PC-3 (cell line): Measurements from ENCODE around the gene MED13L. TPM values are rescaled to one million over a fixed set of nuclear protein-coding genes. Genes with fewer than 3 reads are reported as not detected.

ENCODE experiments used
- ATAC-seq: fragments of 200-7000 bp; cut with Tn5 transposase; 2 replicates; pipeline ENCODE4 v1.9.1; 2020; ENCODE audit warnings: mild to moderate bottlenecking, moderate library complexity
- BruUV-seq: library from RNA; stranded (reverse); fragments of 400-500 nt; replicated peaks from 2 replicates; lab custom pipeline; 2021; lab: Mats Ljungman, UMichigan
- CTCF ChIA-PET: fragments of 300-600 bp; sonication (Branson Sonifier 250); formaldehyde crosslinking; loops from one replicate; lab custom pipeline; 2022; ENCODE audit warnings: antibody characterized with exemption; lab: Charles Lee
- POLR2A ChIA-PET: fragments of 300-600 bp; sonication (Branson Sonifier 250); formaldehyde crosslinking; loops from one replicate; lab custom pipeline; 2022; ENCODE audit warnings: antibody characterized with exemption; ENCODE audit not compliant: unreplicated experiment; lab: Charles Lee
- DNase-seq: peaks from one replicate; pipeline ENCODE4 v3.0.0-alpha.2; 2015
- H2AFZ ChIP-seq: fragments of 300-600 bp; sonication (generic); 2 replicates; pipeline ENCODE4 v1.6.0; 2016; ENCODE audit warnings: antibody characterized with exemption, low read length
- H3F3A ChIP-seq: fragments of 300-600 bp; sonication (generic); one replicate; pipeline ENCODE4 v1.6.0; 2017; ENCODE audit warnings: antibody characterized with exemption, low read length, control low read depth, mild to moderate bottlenecking; ENCODE audit not compliant: unreplicated experiment
- H3K27ac ChIP-seq: fragments of 300-600 bp; sonication (generic); 2 replicates; pipeline ENCODE4 v1.5.1; 2016; ENCODE audit warnings: mild to moderate bottlenecking, low read length
- H3K27me3 ChIP-seq: fragments of 300-600 bp; sonication (generic); 2 replicates; pipeline ENCODE4 v1.6.1; 2016; ENCODE audit warnings: low read length, mixed read lengths
- H3K36me3 ChIP-seq: fragments of 300-600 bp; sonication (generic); 2 replicates; pipeline ENCODE4 v1.6.1; 2016; ENCODE audit warnings: low read depth, mixed run types, low read length, mixed read lengths
- H3K4me1 ChIP-seq: fragments of 300-600 bp; sonication (generic); 2 replicates; pipeline ENCODE4 v1.5.1; 2016; ENCODE audit warnings: low read length; ENCODE audit not compliant: insufficient read depth
- H3K4me2 ChIP-seq: fragments of 300-600 bp; sonication (generic); 2 replicates; pipeline ENCODE4 v1.6.0; 2016; ENCODE audit warnings: low read length
- H3K4me3 ChIP-seq: fragments of 300-600 bp; sonication (generic); 2 replicates; pipeline ENCODE4 v1.5.1; 2016; ENCODE audit warnings: mild to moderate bottlenecking, low read length, mixed read lengths
- H3K79me2 ChIP-seq: fragments of 300-600 bp; sonication (generic); 2 replicates; pipeline ENCODE4 v1.6.1; 2017; ENCODE audit warnings: low read length, mixed read lengths
- H3K9ac ChIP-seq: fragments of 300-600 bp; sonication (generic); 2 replicates; pipeline ENCODE4 v1.6.0; 2016; ENCODE audit warnings: mild to moderate bottlenecking, low read length
- H3K9me2 ChIP-seq: fragments of 300-600 bp; sonication (generic); replicated peaks from 2 replicates; pipeline ENCODE4 v1.6.1; 2016; ENCODE audit warnings: mixed run types, low read length, mixed read lengths
- H3K9me3 ChIP-seq: fragments of 300-600 bp; sonication (generic); 2 replicates; pipeline ENCODE4 v1.6.1; 2016; ENCODE audit warnings: low read length, mixed read lengths
- H4K20me1 ChIP-seq: fragments of 300-600 bp; sonication (generic); 2 replicates; pipeline ENCODE4 v1.6.1; 2016; ENCODE audit warnings: low read length, mixed read lengths
- CTCF ChIP-seq: fragments of 300-600 bp; sonication (generic); conservative IDR thresholded peaks from 2 replicates; pipeline ENCODE4 v1.5.1; 2017; ENCODE audit warnings: antibody characterized with exemption, low read depth, mild to moderate bottlenecking, low read length
- EZH2 ChIP-seq: fragments of 300-600 bp; sonication (generic); IDR thresholded peaks from one replicate; pipeline ENCODE4 v1.6.1; 2017; ENCODE audit warnings: antibody characterized with exemption, mild to moderate bottlenecking, low read length; ENCODE audit not compliant: unreplicated experiment
- EZH2phosphoT487 ChIP-seq: fragments of 300-600 bp; sonication (generic); IDR thresholded peaks from 2 replicates; pipeline ENCODE4 v1.6.1; 2018; ENCODE audit warnings: mild to moderate bottlenecking, antibody characterized with exemption, low read length, borderline replicate concordance
- intact Hi-C: fragments of 100-400 bp; cut with micrococcal nuclease; formaldehyde crosslinking; loops from 2 replicates; pipeline ENCODE4 v1.9.0; 2023
- total RNA-seq: library from RNA; depleted of rRNA; stranded (reverse); fragments of >200 nt; gene quantifications from 2 replicates; pipeline ENCODE4 v1.2.3, GENCODE V29; 2014

MED13L gene
- total RNA-seq, 1 experiment from 2014 or later, result 61.2 TPM

GRCh38 chr12:115945491-115945885 is 332.0 kb downstream of the MED13L start:
- no peaks in the 10 kb centered on the region for H3K9me3 ChIP-seq
- ATAC-seq, result no peak

GRCh38 chr12:115944837-115945490 is 332.5 kb downstream of the MED13L start:
- no peak overlapping the region for H2AFZ ChIP-seq
- H3K4me3 ChIP-seq, result no peak overlapping the region
- intact Hi-C loops, result no loop called here
- H3K9ac ChIP-seq, result no peak overlapping the region
- no peaks in the 10 kb centered on the region for H3K4me1 ChIP-seq
- ChIA-PET POLR2A (no interaction called here), CTCF (interaction anchor here (0.6 kb wide), 1 partner anchor 16 kb away, joined by 6 read pairs; no protein-coding TSS in a partner anchor)
- H3K27ac ChIP-seq, result no peak overlapping the region
- no peaks in the 10 kb centered on the region for H3F3A ChIP-seq
- no peak overlapping the region for H3K4me2 ChIP-seq
- H3K9me3 ChIP-seq, result no peaks in the 10 kb centered on the region
- no peaks in the 10 kb centered on the region for H3K27me3 ChIP-seq
- no TSS peak for BruUV-seq
- H3K79me2 ChIP-seq, result no peaks in the 10 kb centered on the region
- DNase-seq (no peak), ATAC-seq (no peak)
- no peaks in the 10 kb centered on the region for H4K20me1 ChIP-seq
- TF ChIP-seq CTCF (no peak), EZH2 (no peak), EZH2phosphoT487 (no peak)
- no peaks in the 10 kb centered on the region for H3K9me2 ChIP-seq
- no peaks in the 10 kb centered on the region for H3K36me3 ChIP-seq

More at GRCh38 chr12:115945491-115945885, 332.0 kb downstream of the MED13L start:
- BruUV-seq, result no TSS peak
- Histone ChIP-seq H3K9me2 (no peaks in the 10 kb centered on the region), H4K20me1 (no peaks in the 10 kb centered on the region), H3K27me3 (no peaks in the 10 kb centered on the region), H2AFZ (no peak overlapping the region), H3K9ac (no peak overlapping the region), H3F3A (no peaks in the 10 kb centered on the region), H3K4me1 (no peaks in the 10 kb centered on the region), H3K36me3 (no peaks in the 10 kb centered on the region), H3K4me2 (no peak overlapping the region), H3K4me3 (no peak overlapping the region), H3K79me2 (no peaks in the 10 kb centered on the region), H3K27ac (no peak overlapping the region)
- TF ChIP-seq EZH2 (no peak), CTCF (no peak), EZH2phosphoT487 (no peak)
- ChIA-PET POLR2A (no interaction called here), CTCF (interaction anchor here (0.6 kb wide), 1 partner anchor 26 kb away, joined by 4 read pairs; no protein-coding TSS in a partner anchor)
- no peak for DNase-seq
- intact Hi-C loops, result no loop called here

DNA sequence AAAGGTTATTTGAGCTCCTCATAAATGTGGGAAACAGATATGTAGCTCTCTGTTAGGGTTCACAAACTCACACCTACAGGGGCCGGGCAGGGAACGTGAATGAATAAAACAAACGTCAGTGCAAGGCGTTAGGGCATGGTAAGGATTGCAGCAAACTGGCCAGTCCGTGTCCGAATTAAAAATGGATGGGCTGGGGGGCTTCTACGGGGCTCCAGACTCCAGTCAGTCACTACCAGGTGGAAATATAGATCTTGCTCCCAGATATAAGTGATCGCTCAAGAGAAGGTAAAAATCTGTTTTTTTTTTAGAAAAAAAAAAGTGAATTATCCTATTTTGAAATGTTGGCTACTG is 333.1 kb downstream of the MED13L start:
- no peak overlapping the region for H3K9ac ChIP-seq
- H3K4me2 ChIP-seq, result no peak overlapping the region
- intact Hi-C loops, result no loop called here
- BruUV-seq, result no TSS peak
- H3K36me3 ChIP-seq, result no peaks in the 10 kb centered on the region
- no peak overlapping the region for H3K27ac ChIP-seq
- ChIA-PET CTCF (interaction anchor here (0.7 kb wide), 1 partner anchor 765 kb away, joined by 3 read pairs; no protein-coding TSS in a partner anchor), POLR2A (no interaction called here)
- TF ChIP-seq CTCF (no peak), EZH2 (no peak), EZH2phosphoT487 (no peak)
- H2AFZ ChIP-seq, result no peak overlapping the region
- H3K9me2 ChIP-seq, result no peaks in the 10 kb centered on the region
- DNase-seq (no peak), ATAC-seq (no peak)
- no peaks in the 10 kb centered on the region for H4K20me1 ChIP-seq
- H3K27me3 ChIP-seq, result no peaks in the 10 kb centered on the region
- H3F3A ChIP-seq, result no peaks in the 10 kb centered on the region
- H3K79me2 ChIP-seq, result no peaks in the 10 kb centered on the region
- H3K4me3 ChIP-seq, result no peak overlapping the region
- no peaks in the 10 kb centered on the region for H3K9me3 ChIP-seq
- no peaks in the 10 kb centered on the region for H3K4me1 ChIP-seq
